HEK293 (cell line): Measurements from ENCODE around the gene CACNB4.

Experiments used
- KLF16 ChIP-seq: fragments of 450-650 bp; formaldehyde crosslinking; IDR thresholded peaks from 2 replicates; pipeline ENCODE4 v1.5.1; 2017; ENCODE audit warnings: missing biosample characterization, missing genetic modification characterization
- PRDM10 ChIP-seq: fragments of 450-650 bp; formaldehyde crosslinking; IDR thresholded peaks from 2 replicates; pipeline ENCODE4 v1.5.1; 2016; ENCODE audit warnings: missing biosample characterization, missing genetic modification characterization
- REPIN1 ChIP-seq: fragments of 450-650 bp; formaldehyde crosslinking; IDR thresholded peaks from 2 replicates; pipeline ENCODE4 v1.5.1; 2017; ENCODE audit warnings: missing biosample characterization, missing genetic modification characterization, low read depth
- REST ChIP-seq: fragments of 450-650 bp; formaldehyde crosslinking; IDR thresholded peaks from 2 replicates; pipeline ENCODE4 v1.5.1; 2016; ENCODE audit warnings: missing biosample characterization, missing genetic modification characterization
- SP2 ChIP-seq: fragments of 450-650 bp; formaldehyde crosslinking; IDR thresholded peaks from 2 replicates; pipeline ENCODE4 v1.5.1; 2016; ENCODE audit warnings: missing biosample characterization, missing genetic modification characterization
- ZFHX2 ChIP-seq: fragments of 450-650 bp; formaldehyde crosslinking; conservative IDR thresholded peaks from 2 replicates; pipeline ENCODE4 v1.5.1; 2016; ENCODE audit warnings: missing biosample characterization, missing genetic modification characterization
- ZNF274 ChIP-seq, 2 experiments: fragments of 200-500 bp in 1 of 2; fragments of 450-650 bp in 1 of 2; sonication (Bioruptor generic) in 1 of 2; formaldehyde crosslinking in 1 of 2; IDR thresholded peaks; 2 replicates each; pipeline versions ENCODE4 v1.5.1 to v1.6.1; 2014 to 2016; ENCODE audit warnings: borderline replicate concordance in 1 of 2, inconsistent platforms in 1 of 2, low read length in 1 of 2, missing biosample characterization in 1 of 2, missing genetic modification characterization in 1 of 2
- ZNF324 ChIP-seq: fragments of 450-650 bp; formaldehyde crosslinking; IDR thresholded peaks from 2 replicates; pipeline ENCODE4 v1.5.1; 2016; ENCODE audit warnings: missing biosample characterization, missing genetic modification characterization
- ZNF561 ChIP-seq: fragments of 450-650 bp; IDR thresholded peaks from 2 replicates; pipeline ENCODE4 v1.5.1; 2018; ENCODE audit warnings: missing biosample characterization, missing genetic modification characterization, borderline replicate concordance
- TF ChIP-seq, protein P1 (sequence below): fragments of 450-650 bp; formaldehyde crosslinking; IDR thresholded peaks from 2 replicates; pipeline ENCODE4 v1.5.1; 2016; ENCODE audit warnings: missing biosample characterization, missing genetic modification characterization
- TF ChIP-seq, protein P2 (sequence below): fragments of 450-650 bp; formaldehyde crosslinking; IDR thresholded peaks from 2 replicates; pipeline ENCODE4 v1.5.1; 2016; ENCODE audit warnings: missing biosample characterization, missing genetic modification characterization
- TF ChIP-seq, protein P3 (sequence below): fragments of 450-650 bp; formaldehyde crosslinking; IDR thresholded peaks from 2 replicates; pipeline ENCODE4 v1.5.1; 2016; ENCODE audit warnings: missing biosample characterization, missing genetic modification characterization

GRCh38 chr2:151817929-151818328 is 280.9 kb downstream of the CACNB4 start:
- TF ChIP-seq, protein P1, sequence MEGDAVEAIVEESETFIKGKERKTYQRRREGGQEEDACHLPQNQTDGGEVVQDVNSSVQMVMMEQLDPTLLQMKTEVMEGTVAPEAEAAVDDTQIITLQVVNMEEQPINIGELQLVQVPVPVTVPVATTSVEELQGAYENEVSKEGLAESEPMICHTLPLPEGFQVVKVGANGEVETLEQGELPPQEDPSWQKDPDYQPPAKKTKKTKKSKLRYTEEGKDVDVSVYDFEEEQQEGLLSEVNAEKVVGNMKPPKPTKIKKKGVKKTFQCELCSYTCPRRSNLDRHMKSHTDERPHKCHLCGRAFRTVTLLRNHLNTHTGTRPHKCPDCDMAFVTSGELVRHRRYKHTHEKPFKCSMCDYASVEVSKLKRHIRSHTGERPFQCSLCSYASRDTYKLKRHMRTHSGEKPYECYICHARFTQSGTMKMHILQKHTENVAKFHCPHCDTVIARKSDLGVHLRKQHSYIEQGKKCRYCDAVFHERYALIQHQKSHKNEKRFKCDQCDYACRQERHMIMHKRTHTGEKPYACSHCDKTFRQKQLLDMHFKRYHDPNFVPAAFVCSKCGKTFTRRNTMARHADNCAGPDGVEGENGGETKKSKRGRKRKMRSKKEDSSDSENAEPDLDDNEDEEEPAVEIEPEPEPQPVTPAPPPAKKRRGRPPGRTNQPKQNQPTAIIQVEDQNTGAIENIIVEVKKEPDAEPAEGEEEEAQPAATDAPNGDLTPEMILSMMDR (tag by site-specific recombination) = no peak
- TF ChIP-seq ZNF274 (IDR thresholded peaks at IDR 0.05; ENCODE audit: low read length) = no peak
- TF ChIP-seq ZNF274 (tag by site-specific recombination; IDR thresholded peaks at IDR 0.05; ENCODE audit: borderline replicate concordance) = no peak
- no peak for TF ChIP-seq REST (tag by site-specific recombination)
- TF ChIP-seq ZNF324 = no peak
- no peak for TF ChIP-seq ZNF561 (tag by site-specific recombination)
- TF ChIP-seq, protein P2, sequence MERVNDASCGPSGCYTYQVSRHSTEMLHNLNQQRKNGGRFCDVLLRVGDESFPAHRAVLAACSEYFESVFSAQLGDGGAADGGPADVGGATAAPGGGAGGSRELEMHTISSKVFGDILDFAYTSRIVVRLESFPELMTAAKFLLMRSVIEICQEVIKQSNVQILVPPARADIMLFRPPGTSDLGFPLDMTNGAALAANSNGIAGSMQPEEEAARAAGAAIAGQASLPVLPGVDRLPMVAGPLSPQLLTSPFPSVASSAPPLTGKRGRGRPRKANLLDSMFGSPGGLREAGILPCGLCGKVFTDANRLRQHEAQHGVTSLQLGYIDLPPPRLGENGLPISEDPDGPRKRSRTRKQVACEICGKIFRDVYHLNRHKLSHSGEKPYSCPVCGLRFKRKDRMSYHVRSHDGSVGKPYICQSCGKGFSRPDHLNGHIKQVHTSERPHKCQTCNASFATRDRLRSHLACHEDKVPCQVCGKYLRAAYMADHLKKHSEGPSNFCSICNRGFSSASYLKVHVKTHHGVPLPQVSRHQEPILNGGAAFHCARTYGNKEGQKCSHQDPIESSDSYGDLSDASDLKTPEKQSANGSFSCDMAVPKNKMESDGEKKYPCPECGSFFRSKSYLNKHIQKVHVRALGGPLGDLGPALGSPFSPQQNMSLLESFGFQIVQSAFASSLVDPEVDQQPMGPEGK = no peak
- TF ChIP-seq, protein P3, sequence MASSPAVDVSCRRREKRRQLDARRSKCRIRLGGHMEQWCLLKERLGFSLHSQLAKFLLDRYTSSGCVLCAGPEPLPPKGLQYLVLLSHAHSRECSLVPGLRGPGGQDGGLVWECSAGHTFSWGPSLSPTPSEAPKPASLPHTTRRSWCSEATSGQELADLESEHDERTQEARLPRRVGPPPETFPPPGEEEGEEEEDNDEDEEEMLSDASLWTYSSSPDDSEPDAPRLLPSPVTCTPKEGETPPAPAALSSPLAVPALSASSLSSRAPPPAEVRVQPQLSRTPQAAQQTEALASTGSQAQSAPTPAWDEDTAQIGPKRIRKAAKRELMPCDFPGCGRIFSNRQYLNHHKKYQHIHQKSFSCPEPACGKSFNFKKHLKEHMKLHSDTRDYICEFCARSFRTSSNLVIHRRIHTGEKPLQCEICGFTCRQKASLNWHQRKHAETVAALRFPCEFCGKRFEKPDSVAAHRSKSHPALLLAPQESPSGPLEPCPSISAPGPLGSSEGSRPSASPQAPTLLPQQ (tag by site-specific recombination) = no peak
- TF ChIP-seq SP2 = no peak
- TF ChIP-seq ZFHX2 (tag by site-specific recombination) = no peak
- TF ChIP-seq REPIN1 (tag by site-specific recombination) = no peak
- TF ChIP-seq PRDM10 (tag by site-specific recombination) = no peak
- TF ChIP-seq KLF16 = no peak
